Gastroesophageal sphincter (tissue), 3 donors: ENCODE results near the gene CHRNA9.

Experiments used
- CTCF ChIP-seq, 4 experiments: fragments of 200-600 bp in 2 of 4; fragments of 450-650 bp in 2 of 4; sonication (generic) in 1 of 4; IDR thresholded peaks; one replicate each; pipeline ENCODE4 v1.5.1; 2017 to 2019; ENCODE audit warnings: antibody characterized with exemption in 4 of 4, mild to moderate bottlenecking in 2 of 4, moderate library complexity in 2 of 4
- EP300 ChIP-seq: sonication (generic); formaldehyde crosslinking; IDR thresholded peaks from one replicate; pipeline ENCODE4 v1.6.1; 2017; ENCODE audit warnings: antibody characterized with exemption, mild to moderate bottlenecking
- POLR2A ChIP-seq, 2 donors: fragments of 450-650 bp; IDR thresholded peaks; one replicate each; pipeline ENCODE4 v1.6.1; 2017; ENCODE audit warnings: antibody characterized with exemption in 2 of 2, mild to moderate bottlenecking in 2 of 2, moderate library complexity in 1 of 2
- POLR2AphosphoS5 ChIP-seq: sonication (generic); formaldehyde crosslinking; IDR thresholded peaks from one replicate; pipeline ENCODE4 v1.6.1; 2017; ENCODE audit warnings: antibody characterized with exemption

GRCh38 chr4:40314951-40315350, 20.2 kb upstream of the CHRNA9 start:
- no peak for TF ChIP-seq CTCF (IDR thresholded peaks at IDR 0.05)
- no peak for TF ChIP-seq POLR2A (IDR thresholded peaks at IDR 0.05)
- TF ChIP-seq POLR2AphosphoS5 = no peak
- TF ChIP-seq EP300 = no peak
